Psoas muscle (tissue), 8 donors: Measurements from ENCODE around the gene ZNF385A. TPM values are rescaled to one million over a fixed set of nuclear protein-coding genes. Genes with fewer than 3 reads are reported as not detected.
A peak's percentile ranks its signal among the peaks of the same experiment; 100 is the strongest.

Experiments used
- ATAC-seq, 4 donors: fragments of 200-7000 bp; cut with Tn5 transposase; one replicate each; pipeline ENCODE4 v1.9.1; 2020; ENCODE audit warnings: moderate library complexity in 3 of 4, mild to moderate bottlenecking in 2 of 4
- DNase-seq, 2 donors: peaks; one replicate each; pipeline ENCODE4 v3.0.0-alpha.2; 2020
- H3K27ac ChIP-seq: fragments of 200-600 bp; one replicate; pipeline ENCODE4 v1.8.0; 2022
- H3K27me3 ChIP-seq, 3 donors: fragments of 200-600 bp in 1 of 3; one replicate each; pipeline versions ENCODE4 v1.6.1 to v1.8.0; 2013 to 2022; ENCODE audit warnings: low read length in 2 of 3, mild to moderate bottlenecking in 2 of 3, moderate library complexity in 1 of 3; ENCODE audit not compliant: insufficient read depth in 3 of 3
- H3K36me3 ChIP-seq, 2 donors: fragments of 200-600 bp in 1 of 2; one replicate each; pipeline versions ENCODE4 v1.6.1 to v1.8.0; 2013 to 2022; ENCODE audit warnings: low read depth in 1 of 2, mild to moderate bottlenecking in 1 of 2, moderate library complexity in 1 of 2; ENCODE audit not compliant: insufficient read depth in 1 of 2
- H3K4me1 ChIP-seq: fragments of 200-600 bp; one replicate; pipeline ENCODE4 v1.8.0; 2022
- H3K4me3 ChIP-seq: fragments of 200-600 bp; one replicate; pipeline ENCODE4 v1.8.0; 2022; ENCODE audit warnings: mild to moderate bottlenecking
- H3K9me3 ChIP-seq: fragments of 200-600 bp; one replicate; pipeline ENCODE4 v1.8.0; 2022
- CTCF ChIP-seq: fragments of 200-600 bp; IDR thresholded peaks from one replicate; pipeline ENCODE4 v1.8.0; 2022; ENCODE audit warnings: antibody characterized with exemption
- WGBS, 3 donors: extraction: QIAGEN DNeasy Blood & Tissue Kit; methylation state at CpG; one replicate each; pipeline versions ENCODE4 v1.1.6 to v1.1.7; 2013; 5-methylcytosine and 5-hydroxymethylcytosine counted together
- intact Hi-C, 2 donors: fragments of 100-400 bp; cut with DNase I; formaldehyde crosslinking; loops; one replicate each; pipeline versions ENCODE4 v1.11.0 to v1.14.2; 2022
- polyA plus RNA-seq, 3 donors: library from polyadenylated mRNA; stranded (reverse); fragments of 200-250 nt; gene quantifications; one replicate each; pipeline ENCODE4 v1.2.3, GENCODE V29; 2013
- total RNA-seq, 4 donors: library from RNA; stranded (reverse); fragmentation: NEBNext Ultra II Directional in 2 of 4; extraction: Animal tissue kit (Norgen Biotek cat#: 25700) in 2 of 4; gene quantifications; one replicate each; pipeline versions ENCODE4 v1.2.1 to v1.2.4, GENCODE V29; 2021 to 2023
- donor health status: healthy with polysubstance abuse.
- donor health status: DM: no; HTN: no; CAD: no; lungs with moderate emphysema.
- donor health status: Bipolar disorder and iron deficiency.
- donor health status: healthy.
- donor health status: DM: yes; HTN: yes; CAD: no.
- donor health status: DM: no; HTN: no; CAD: no.
- donor health status: DM: no; HTN: no; CAD: no.
- donor health status: DM: yes; HTN: yes; CAD: no.

Gene ZNF385A
- total and polyA plus RNA-seq, 7 donors, result 4.9 to 85.8 (median 28.0) TPM

GRCh38 chr12:54429014-54429471 is 44.5 kb upstream of the ZNF385A start:
- H3K27ac ChIP-seq, result no peak overlapping the region
- WGBS, 3 donors, result 74 to 85% (median 80%) methylated on average over 3 of the region's 3 CpGs
- no peaks in the 10 kb centered on the region for H3K27me3 ChIP-seq
- TF ChIP-seq CTCF, result no peak
- peaks cover 6% of the 10 kb centered on the region for H3K4me1 ChIP-seq
- ATAC-seq (no peak), DNase-seq (no peak)
- no peak overlapping the region for H3K4me3 ChIP-seq
- H3K9me3 ChIP-seq, result no peaks in the 10 kb centered on the region
- H3K36me3 ChIP-seq, result no peaks in the 10 kb centered on the region
- intact Hi-C loops, result no loop called here

GRCh38 chr12:54428050-54429013 is 43.8 kb upstream of the ZNF385A start:
- Histone ChIP-seq H3K9me3 (no peaks in the 10 kb centered on the region), H3K4me1 (peaks cover 6% of the 10 kb centered on the region), H3K4me3 (no peak overlapping the region), H3K27me3 (no peaks in the 10 kb centered on the region), H3K36me3 (no peaks in the 10 kb centered on the region), H3K27ac (no peak overlapping the region)
- DNase-seq, result no peak
- TF ChIP-seq CTCF, result no peak
- ATAC-seq, result peak in 1 of 4 donors; percentile 14
- intact Hi-C loops, result no loop called here
- WGBS, 3 donors, result 46 to 50% (median 48%) methylated on average over 13 of the region's 13 CpGs

GRCh38 chr12:54427106-54427505 is 42.6 kb upstream of the ZNF385A start:
- ATAC-seq (no peak), DNase-seq (no peak)
- Histone ChIP-seq H3K36me3 (no peaks in the 10 kb centered on the region), H3K9me3 (no peaks in the 10 kb centered on the region), H3K4me3 (no peak overlapping the region), H3K4me1 (peaks cover 6% of the 10 kb centered on the region), H3K27me3 (no peaks in the 10 kb centered on the region), H3K27ac (no peak overlapping the region)
- TF ChIP-seq CTCF, result no peak
- WGBS, 3 donors, result 64 to 68% (median 64%) methylated on average over 4 of the region's 4 CpGs
- intact Hi-C loops, result no loop called here

- ATAC-seq, result no peak
- no peaks in the 10 kb centered on the region for H3K36me3 ChIP-seq
- WGBS, 3 donors, result 71 to 81% (median 80%) methylated on average over 3 of the region's 3 CpGs
- no peak overlapping the region for H3K27ac ChIP-seq
- DNase-seq, result no peak
- TF ChIP-seq CTCF, result no peak
- H3K4me3 ChIP-seq, result no peak overlapping the region
- intact Hi-C loops, result no loop called here
- H3K27me3 ChIP-seq, result no peaks in the 10 kb centered on the region
- H3K4me1 ChIP-seq, result peaks cover 6% of the 10 kb centered on the region
- H3K9me3 ChIP-seq, result no peaks in the 10 kb centered on the region
These were observed 42.2 kb upstream of the ZNF385A start for GRCh38 chr12:54426690-54427089.
